ENCODE data around the gene FAM177B.
"Not testable (repeated sequence)": the region's sequence is repeated elsewhere in the genome, so short reads cannot be mapped to it uniquely, and the experiment has no call there.

FAM177B gene

GRCh38 chr1:222716393-222716792 is 20.6 kb upstream of the FAM177B start:
- no peak for TF ChIP-seq POLR2A (IDR thresholded peaks at IDR 0.05; ENCODE audit: low read depth, low read length)
- DNase-seq (ENCODE audit: insufficient read length, low spot score) (no peak), FAIRE-seq (no peak)

DNA sequence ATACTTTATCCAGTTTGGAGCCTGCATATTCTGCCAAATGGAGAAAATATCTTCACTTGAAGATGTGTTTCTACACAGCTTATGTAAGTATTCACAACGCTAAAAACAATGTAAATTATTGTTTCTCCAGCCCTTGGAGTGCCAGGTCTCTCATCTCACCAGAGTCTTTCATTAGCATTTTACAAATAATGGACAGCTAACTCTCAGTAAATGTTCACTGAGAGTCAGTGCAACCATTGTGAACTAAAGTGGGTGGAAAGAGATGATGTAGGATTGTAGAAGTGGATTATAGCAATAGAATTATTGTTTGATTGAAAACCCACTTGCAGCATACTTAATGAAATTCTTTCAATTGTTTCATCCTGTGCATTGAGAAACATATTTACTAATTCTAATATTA is 8.3 kb upstream of the FAM177B start:
- FAIRE-seq (no peak), DNase-seq (ENCODE audit: insufficient read length, low spot score) (no peak)
- TF ChIP-seq POLR2A (IDR thresholded peaks at IDR 0.05; ENCODE audit: low read depth, low read length) = no peak

DNA sequence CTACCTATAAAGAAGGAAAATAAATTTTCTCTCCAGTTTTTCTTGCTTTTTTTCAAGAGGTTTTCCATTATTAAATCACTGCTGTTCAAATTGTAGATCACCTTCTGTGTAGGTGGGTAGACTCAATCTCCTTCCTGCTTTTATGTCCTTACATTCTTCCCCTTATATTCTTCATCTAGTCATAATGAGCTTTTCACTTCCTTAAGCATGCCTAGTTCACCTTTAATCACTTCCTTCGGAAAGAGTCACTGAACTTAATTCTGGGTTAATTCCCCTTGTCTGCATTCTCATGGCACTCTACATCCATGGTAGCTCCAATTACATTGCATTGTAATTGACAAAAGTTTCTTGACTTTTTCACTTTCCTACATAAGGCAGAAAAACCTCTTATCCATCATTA is 6.1 kb upstream of the FAM177B start:
- FAIRE-seq (no peak), DNase-seq (ENCODE audit: insufficient read length, low spot score) (no peak)
- no peak for TF ChIP-seq POLR2A (IDR thresholded peaks at IDR 0.05; ENCODE audit: low read depth, low read length)

DNA sequence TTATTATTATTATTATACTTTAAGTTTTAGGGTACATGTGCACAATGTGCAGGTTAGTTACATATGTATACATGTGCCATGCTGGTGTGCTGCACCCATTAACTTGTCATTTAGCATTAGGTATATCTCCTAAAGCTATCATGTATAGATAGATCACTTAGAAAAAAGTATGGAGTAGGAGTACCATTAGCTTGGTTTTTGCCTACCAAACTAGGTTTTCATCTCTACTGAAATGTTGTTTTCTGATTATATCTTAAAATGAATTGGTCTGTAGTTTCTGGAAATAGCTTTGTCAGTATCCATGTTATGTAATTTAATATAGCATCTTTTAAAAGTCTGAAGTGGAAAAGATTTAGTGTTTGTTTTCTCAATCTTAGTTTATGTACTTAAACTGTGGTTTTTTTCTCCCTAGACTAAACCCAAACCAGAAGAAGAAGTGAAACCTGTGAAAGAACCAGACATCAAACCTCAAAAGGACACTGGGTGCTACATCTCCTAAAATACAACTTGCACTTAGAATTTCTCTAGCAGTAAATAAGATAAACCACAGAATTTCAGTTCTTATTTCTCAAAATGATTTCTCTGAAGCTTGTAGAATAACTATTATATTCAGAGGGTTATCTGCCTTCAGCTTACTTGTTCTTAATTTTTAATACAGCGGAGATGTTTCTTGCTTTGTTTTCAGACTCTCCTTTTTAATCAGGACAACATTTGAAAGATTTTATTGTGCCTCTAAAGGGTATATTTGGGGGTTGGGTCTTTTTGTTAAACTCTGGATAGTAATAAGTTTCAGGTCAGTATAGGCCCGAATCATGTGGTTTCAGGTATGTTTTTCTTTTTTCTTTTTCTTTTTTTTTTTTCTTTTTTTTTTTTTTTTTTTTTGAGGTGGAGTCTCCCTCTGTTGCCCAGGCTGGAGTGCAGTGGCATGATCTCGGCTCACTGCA is 4.5 kb upstream of the FAM177B start:
- no peak for FAIRE-seq
- no peak for DNase-seq (ENCODE audit: insufficient read length, low spot score)
- no peak for TF ChIP-seq POLR2A (IDR thresholded peaks at IDR 0.05; ENCODE audit: low read depth, low read length)

DNA sequence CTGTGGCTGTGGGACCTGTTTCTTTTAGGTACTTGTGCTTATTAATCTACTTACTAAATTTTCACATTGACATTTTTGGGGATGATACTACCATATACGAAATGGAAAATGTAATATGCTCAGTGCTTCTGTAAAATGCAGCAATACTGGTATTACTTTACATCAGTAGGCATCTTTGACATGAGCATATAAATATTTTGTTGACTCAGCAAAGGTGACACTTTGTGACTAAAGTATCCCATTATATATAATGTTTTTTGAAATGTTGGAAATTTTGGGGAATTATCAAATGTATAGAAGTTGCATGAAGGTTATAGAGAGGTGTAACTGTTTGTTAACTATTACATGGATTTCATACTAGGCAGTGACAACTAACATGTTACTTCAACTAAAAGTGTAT is 2.3 kb upstream of the FAM177B start:
- FAIRE-seq = no peak
- no peak for DNase-seq (ENCODE audit: insufficient read length, low spot score)
- TF ChIP-seq POLR2A (IDR thresholded peaks at IDR 0.05; ENCODE audit: low read depth, low read length) = no peak

- TF ChIP-seq POLR2A (IDR thresholded peaks at IDR 0.05; ENCODE audit: low read depth, low read length) = no peak
- DNase-seq (ENCODE audit: insufficient read length, low spot score) (no peak), FAIRE-seq (no peak)
Measured at GRCh38 chr1:222736470-222736869, 532 bp upstream of the FAM177B start.

DNA sequence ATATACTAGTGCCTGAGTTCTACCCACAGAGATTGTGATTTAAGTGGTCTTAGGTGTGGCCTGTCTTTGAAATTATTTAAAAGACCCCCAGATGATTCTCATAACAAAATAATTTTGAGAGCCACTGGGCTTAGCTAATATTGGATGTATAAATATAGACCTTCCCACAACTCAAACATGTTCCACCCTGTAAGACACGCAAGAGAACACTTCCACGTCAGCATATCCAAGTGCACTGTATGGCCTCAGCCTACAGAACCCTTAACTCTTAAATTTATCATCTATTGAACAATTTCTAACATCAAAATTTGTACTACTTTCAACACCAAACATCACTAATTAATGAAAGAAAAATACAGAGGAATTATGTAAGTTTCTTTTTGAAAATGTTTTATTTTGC is 2.5 kb downstream of the FAM177B start:
- FAIRE-seq = no peak
- DNase-seq (ENCODE audit: insufficient read length, low spot score) = no peak
- TF ChIP-seq POLR2A (IDR thresholded peaks at IDR 0.05; ENCODE audit: low read depth, low read length) = no peak

DNA sequence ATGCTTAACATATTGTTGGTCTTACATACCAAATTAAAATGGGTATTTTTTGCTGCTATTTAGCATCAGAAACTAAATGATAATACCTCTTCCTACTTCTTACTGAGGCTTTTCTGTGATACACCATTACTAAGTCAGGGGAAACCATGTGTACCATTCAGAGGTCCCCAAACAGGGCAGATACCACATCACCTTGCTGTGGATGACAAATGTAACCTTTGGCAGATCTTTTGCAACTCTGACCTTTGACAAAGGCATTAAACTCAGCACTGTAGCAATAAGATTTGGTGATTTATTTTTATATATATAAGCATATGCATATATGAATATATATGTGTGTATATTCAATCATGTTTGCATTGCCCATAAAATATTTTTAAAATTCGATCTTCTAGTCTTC is 2.9 kb downstream of the FAM177B start:
- no peak for TF ChIP-seq POLR2A (IDR thresholded peaks at IDR 0.05; ENCODE audit: low read depth, low read length)
- DNase-seq (ENCODE audit: insufficient read length, low spot score) (no peak), FAIRE-seq (no peak)

- not testable (repeated sequence) for FAIRE-seq; DNase-seq (ENCODE audit: insufficient read length, low spot score)
Measured at GRCh38 chr1:222741630-222742457, 4.8 kb downstream of the FAM177B start.

GRCh38 chr1:222749927-222750326 is 12.9 kb downstream of the FAM177B start:
- DNase-seq (ENCODE audit: insufficient read length, low spot score) (no peak), FAIRE-seq (no peak)
- no peak for TF ChIP-seq POLR2A (IDR thresholded peaks at IDR 0.05; ENCODE audit: low read depth, low read length)

DNA sequence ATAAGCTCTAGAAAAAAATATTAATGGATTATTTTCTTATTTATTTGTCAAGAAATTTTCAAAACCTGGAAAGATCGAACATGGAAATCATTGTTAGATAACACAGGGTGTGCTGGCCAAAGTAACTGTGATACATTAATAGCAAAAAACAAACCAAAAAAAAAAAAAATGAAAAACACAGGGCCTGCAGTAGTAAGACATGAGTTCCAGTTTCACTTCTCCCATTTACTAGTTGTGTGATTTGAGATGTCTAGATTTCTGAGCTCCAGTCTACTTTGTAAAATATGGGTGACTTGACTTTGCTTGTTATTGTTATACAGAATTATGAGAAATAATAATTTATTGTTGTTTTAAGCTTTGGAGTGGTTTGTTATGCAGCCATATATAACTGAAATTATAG is 13.6 kb downstream of the FAM177B start:
- FAIRE-seq (no peak), DNase-seq (ENCODE audit: insufficient read length, low spot score) (no peak)
- no peak for TF ChIP-seq POLR2A (IDR thresholded peaks at IDR 0.05; ENCODE audit: low read depth, low read length)

DNA sequence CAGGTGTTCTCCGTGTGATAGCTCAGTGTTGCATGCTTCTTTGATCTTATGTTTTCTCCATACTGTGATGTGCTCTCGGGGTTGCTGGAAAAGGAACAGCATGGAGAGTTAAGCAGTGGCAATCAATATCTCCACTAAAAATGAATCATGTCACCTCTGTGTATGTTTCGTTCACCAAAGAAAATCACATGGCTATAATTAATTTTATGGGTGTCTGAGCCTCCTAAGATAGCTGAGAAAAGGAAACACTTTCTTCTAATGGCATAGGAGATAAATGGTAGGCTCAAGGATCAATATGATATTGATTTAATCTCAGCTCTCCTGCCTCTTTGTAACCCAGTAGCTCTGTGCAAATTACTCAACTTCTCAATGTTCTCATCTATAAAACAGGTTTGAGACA is 14.3 kb downstream of the FAM177B start:
- no peak for TF ChIP-seq POLR2A (IDR thresholded peaks at IDR 0.05; ENCODE audit: low read depth, low read length)
- FAIRE-seq (no peak), DNase-seq (ENCODE audit: insufficient read length, low spot score) (no peak)

DNA sequence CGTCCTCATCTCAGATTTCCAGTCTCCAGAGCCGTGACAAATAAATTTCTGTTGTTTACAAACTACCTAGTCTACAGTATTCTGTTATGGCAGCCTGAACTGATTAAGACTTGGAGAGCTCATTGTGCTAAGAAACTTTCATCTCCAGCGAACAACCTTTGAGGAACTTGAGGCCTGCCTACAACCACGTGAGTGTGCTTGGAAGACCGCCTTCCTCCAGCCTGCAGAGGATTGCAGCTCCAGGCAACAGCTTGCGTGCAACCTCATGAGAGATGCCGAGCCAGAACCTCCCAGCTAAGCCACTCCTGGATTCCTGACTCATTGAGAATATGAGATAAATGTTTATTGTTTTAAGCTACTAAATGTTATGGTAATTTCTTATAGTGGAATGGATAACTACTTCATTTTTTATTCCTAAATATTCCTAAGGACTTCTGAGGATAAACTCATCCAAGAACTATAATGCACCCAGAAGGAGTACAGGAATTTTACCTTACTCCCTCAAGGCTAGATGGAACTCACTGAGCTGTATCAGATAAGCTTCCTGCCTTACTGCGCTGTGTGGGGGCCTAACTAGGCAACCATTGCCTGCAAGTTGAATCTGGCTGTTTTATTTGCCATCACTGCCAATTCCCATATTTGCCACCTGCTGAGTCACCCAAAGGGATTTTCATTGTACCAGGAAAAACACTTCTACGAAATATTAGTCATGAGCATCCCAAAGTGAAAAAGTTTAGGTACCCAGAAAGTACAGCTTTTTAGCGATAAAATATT is 17.6 kb downstream of the FAM177B start:
- no peak for TF ChIP-seq POLR2A (IDR thresholded peaks at IDR 0.05; ENCODE audit: low read depth, low read length)
- FAIRE-seq = no peak
- DNase-seq (ENCODE audit: insufficient read length, low spot score) = no peak

All from H54 (cell line).